Measurements from ENCODE around the gene EPHB6. TPM values are rescaled to one million over a fixed set of nuclear protein-coding genes. Genes with fewer than 3 reads are reported as not detected.

The EPHB6 gene
- polyA plus RNA-seq, 1 experiment, result 0.51 TPM

- TF ChIP-seq CTCF (IDR thresholded peaks at IDR 0.05; ENCODE audit: low read depth, low read length), result no peak
- no peak overlapping the region for H3K4me3 ChIP-seq (ENCODE audit: low read depth, low read length)
- no peaks in the 10 kb centered on the region for H3K27me3 ChIP-seq (ENCODE audit: control insufficient read depth, insufficient read depth, low read length)
- CTCF ChIA-PET, result no interaction called here
- H3K9me3 ChIP-seq (ENCODE audit: control insufficient read depth, insufficient read depth, low read length), result peaks cover 8% of the 10 kb centered on the region; the same call in 1 of the 2 replicates
- no peak for DNase-seq (ENCODE audit: low read depth, low spot score)
- POLR2A ChIA-PET, result no interaction called here
- H3K27ac ChIP-seq (ENCODE audit: low read depth, low read length), result no peak overlapping the region
Measured at GRCh38 chr7:142883571-142884285, 28.9 kb downstream of the EPHB6 start.

DNA sequence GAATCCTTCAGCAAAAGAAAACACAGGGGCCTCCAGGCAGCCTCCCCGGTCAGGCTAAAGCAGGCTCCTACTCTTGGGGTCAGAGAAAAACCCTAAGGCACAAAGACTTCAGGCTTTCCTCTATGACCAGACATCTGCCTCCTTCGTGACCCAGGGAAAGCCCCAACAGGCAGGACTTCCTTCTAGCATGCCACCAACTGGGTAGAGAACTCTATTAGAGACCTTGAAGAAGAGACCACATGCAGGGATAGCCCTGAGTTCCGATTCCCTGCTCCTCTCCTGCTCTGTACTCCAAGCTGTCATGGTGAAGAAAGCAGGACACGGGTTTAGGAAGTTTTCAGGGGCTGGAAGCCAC is 29.4 kb downstream of the EPHB6 start:
- H3K27me3 ChIP-seq (ENCODE audit: control insufficient read depth, insufficient read depth, low read length), result no peaks in the 10 kb centered on the region
- no peak for DNase-seq (ENCODE audit: low read depth, low spot score)
- no peak overlapping the region for H3K4me3 ChIP-seq (ENCODE audit: low read depth, low read length)
- no peak overlapping the region for H3K27ac ChIP-seq (ENCODE audit: low read depth, low read length)
- peaks cover 13% of the 10 kb centered on the region for H3K9me3 ChIP-seq (ENCODE audit: control insufficient read depth, insufficient read depth, low read length)
- ChIA-PET POLR2A (no interaction called here), CTCF (no interaction called here)
- TF ChIP-seq CTCF (IDR thresholded peaks at IDR 0.05; ENCODE audit: low read depth, low read length), result no peak

DNA sequence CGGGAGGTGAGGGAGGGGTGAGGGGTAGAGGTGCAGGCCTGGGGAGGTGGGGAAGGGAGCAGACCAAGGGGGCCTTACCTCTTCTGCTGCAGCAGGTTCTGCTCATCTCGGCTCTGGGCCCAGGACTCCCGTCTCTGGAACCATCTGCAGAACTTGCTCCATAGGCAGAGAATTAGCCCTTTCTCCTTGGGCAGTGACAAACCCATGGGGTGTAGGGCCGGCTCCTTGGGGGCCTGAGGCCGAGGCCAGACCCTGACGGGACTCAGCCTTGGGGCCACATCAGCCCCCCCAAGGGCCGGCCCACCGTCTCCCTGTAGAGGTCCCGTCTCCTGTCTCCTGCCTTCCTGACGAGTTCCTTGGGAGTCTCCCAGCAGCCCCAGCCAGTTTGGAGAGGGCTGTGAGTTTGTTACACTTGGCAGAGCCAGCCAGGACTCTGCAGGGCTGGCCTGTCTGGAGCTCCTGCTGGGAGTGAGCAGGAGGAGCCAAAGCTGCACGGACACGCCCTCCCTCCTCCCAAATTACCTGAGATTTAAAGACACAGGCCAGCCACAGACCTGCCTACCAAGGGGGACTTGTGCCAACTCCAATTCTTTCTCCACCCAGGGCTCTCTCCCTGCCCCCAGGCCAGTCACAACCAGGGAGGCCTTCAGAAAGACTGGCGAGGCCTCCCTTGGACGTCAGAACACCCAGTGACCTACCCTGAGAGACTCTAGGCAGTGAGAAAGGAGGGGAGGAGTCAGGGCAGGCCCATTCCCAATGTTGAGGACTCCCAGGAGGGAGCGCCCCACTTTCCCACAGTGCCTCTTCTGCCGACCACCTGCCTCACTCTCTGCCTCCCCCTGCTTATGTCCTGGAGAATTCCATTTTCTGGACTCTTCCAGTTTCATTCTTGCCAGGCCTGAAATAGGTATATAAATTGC is 30.7 kb downstream of the EPHB6 start, which contains the start of gene TRPV6:
Gene TRPV6 (minus strand): TSS at position 435 of the 920 bp plus-strand sequence.
- no peak within 1 kb of the TSS for H3K27ac ChIP-seq (ENCODE audit: low read depth, low read length)
- CTCF ChIA-PET, result no interaction called here
- no peak for TF ChIP-seq CTCF (IDR thresholded peaks at IDR 0.05; ENCODE audit: low read depth, low read length)
- H3K4me3 ChIP-seq (ENCODE audit: low read depth, low read length), result no peak within 1 kb of the TSS
- DNase-seq (ENCODE audit: low read depth, low spot score), result no peak
- peaks cover 17% of the 10 kb centered on the region for H3K9me3 ChIP-seq (ENCODE audit: control insufficient read depth, insufficient read depth, low read length)
- H3K27me3 ChIP-seq (ENCODE audit: control insufficient read depth, insufficient read depth, low read length), result no peaks in the 10 kb centered on the region
- POLR2A ChIA-PET, result no interaction called here

DNA sequence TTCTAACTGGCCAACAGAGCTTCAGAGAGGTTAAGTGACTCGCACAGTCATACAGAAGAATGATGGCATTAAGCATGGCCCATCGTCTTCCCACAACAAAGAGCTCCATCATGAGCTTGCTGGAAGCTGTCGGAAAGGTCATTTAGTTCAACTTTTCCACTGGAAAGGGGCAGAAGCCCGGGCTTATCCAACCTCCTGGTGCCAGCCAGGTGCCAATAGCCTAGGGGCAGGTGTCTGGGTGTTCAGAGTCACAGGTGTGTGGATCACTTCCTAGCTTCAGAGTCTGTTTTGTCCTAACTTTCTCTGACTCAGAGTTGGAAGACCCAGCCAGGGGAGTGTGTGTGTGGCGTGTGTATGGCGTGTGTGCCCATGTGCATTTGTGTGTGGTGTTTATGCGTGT is 32.0 kb downstream of the EPHB6 start:
- Histone ChIP-seq H3K4me3 (ENCODE audit: low read depth, low read length) (no peak overlapping the region), H3K9me3 (ENCODE audit: control insufficient read depth, insufficient read depth, low read length) (peaks cover 27% of the 10 kb centered on the region), H3K27ac (ENCODE audit: low read depth, low read length) (no peak overlapping the region), H3K27me3 (ENCODE audit: control insufficient read depth, insufficient read depth, low read length) (no peaks in the 10 kb centered on the region)
- no peak for DNase-seq (ENCODE audit: low read depth, low spot score)
- no peak for TF ChIP-seq CTCF (IDR thresholded peaks at IDR 0.05; ENCODE audit: low read depth, low read length)
- CTCF ChIA-PET, result interaction anchor here (0.7 to 1.2 kb wide), 4 partner anchors 115 to 511 kb away, joined by 3 read pairs; no protein-coding TSS in a partner anchor
- POLR2A ChIA-PET, result no interaction called here
